Measurements from ENCODE around the gene EML6.

EML6 gene

DNA sequence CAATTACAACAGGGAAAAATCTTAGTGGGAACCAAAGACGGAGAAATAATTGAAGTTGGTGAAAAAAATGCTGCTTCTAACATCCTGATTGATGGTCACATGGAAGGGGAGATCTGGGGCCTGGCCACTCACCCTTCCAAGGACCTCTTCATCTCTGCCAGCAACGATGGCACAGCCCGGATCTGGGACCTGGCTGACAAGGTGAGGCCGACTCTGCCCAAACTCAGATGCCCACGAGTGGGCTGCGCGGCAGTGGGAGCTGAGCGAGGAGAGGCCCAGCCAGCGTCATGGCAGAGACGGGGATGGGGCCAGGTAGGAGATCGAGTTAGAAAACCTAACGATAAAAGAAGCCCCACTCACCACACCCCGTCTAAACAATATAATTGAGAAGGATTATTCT lies 239.0 kb downstream of the EML6 start:
- TF ChIP-seq, protein P1, sequence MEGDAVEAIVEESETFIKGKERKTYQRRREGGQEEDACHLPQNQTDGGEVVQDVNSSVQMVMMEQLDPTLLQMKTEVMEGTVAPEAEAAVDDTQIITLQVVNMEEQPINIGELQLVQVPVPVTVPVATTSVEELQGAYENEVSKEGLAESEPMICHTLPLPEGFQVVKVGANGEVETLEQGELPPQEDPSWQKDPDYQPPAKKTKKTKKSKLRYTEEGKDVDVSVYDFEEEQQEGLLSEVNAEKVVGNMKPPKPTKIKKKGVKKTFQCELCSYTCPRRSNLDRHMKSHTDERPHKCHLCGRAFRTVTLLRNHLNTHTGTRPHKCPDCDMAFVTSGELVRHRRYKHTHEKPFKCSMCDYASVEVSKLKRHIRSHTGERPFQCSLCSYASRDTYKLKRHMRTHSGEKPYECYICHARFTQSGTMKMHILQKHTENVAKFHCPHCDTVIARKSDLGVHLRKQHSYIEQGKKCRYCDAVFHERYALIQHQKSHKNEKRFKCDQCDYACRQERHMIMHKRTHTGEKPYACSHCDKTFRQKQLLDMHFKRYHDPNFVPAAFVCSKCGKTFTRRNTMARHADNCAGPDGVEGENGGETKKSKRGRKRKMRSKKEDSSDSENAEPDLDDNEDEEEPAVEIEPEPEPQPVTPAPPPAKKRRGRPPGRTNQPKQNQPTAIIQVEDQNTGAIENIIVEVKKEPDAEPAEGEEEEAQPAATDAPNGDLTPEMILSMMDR (IDR thresholded peaks at IDR 0.05; ENCODE audit: low read depth, low read length) = no peak
- H3K4me3 ChIP-seq (ENCODE audit: low read depth, low read length) = no peak overlapping the region
- in situ Hi-C loops (cut with HindIII; ENCODE audit: low sequenced_read_pairs) = no loop called here
- no peak for DNase-seq (ENCODE audit: low read depth, low spot score)

DNA sequence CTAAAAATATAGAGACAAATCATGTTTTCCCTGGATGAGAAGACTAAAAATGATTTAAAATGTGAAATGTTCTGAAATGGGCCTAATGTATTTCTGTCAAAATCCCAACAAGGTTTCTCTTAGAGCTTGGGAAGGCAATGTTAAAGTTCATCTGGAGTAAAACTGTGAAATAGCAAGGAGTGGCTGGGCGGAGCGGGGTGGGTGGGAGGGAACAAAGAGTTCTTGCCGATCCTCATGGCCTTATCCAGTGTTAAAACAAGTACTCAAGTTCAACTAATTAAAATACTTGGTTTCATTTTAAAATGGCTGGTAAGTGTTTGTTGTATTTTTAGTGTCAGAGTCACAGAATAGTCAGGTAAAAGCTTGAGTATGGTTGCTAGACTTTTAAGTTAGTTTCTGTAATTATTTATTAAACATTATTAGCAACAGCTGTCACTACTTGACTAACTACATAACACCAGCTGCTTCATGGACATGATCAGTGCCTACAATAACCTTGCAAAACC lies 239.5 kb downstream of the EML6 start:
- no peak for DNase-seq (ENCODE audit: low read depth, low spot score)
- no peak overlapping the region for H3K4me3 ChIP-seq (ENCODE audit: low read depth, low read length)
- in situ Hi-C loops (cut with HindIII; ENCODE audit: low sequenced_read_pairs) = no loop called here
- TF ChIP-seq, protein P1 (IDR thresholded peaks at IDR 0.05; ENCODE audit: low read depth, low read length) = no peak

DNA sequence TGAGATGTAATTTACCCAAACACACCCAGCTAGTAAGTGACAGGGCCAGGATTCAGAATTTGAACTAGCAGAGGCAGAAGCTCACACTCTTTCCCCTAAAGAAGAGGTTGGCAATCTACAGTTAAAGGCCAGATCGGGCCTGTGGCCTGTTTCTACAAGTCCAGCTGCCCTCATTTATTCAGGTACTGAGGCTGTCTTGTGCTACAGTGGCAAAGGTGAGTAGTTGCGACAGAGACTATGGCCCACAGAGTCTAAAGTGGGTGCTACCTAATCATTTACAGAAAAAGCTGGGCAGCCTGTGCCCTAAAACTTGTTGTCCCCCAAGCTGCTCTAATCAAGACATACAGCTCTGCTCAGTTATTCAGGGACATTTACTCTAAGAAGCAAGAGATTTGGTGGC lies 240.0 kb downstream of the EML6 start:
- DNase-seq (ENCODE audit: low read depth, low spot score) = no peak
- H3K4me3 ChIP-seq (ENCODE audit: low read depth, low read length) = no peak overlapping the region
- in situ Hi-C loops (cut with HindIII; ENCODE audit: low sequenced_read_pairs) = no loop called here
- TF ChIP-seq, protein P1 (IDR thresholded peaks at IDR 0.05; ENCODE audit: low read depth, low read length) = no peak

DNA sequence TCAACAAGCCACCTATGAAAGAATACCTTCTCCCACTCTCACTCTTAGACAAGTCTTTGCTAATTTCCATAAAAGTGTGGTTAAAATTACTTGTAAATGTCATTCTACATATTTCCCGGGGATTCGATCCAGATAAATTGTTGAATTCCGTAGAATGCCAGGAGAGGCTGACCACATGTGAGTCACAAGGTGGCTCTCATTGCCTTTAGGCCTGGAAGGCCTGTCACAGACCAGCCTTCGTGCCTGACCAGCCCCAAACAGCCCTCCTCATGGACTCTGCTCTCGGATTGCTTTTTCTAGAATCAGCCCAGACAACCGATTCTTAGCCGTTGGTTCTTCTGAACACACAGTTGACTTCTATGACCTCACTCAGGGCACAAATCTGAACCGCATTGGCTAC lies 240.8 kb downstream of the EML6 start:
- H3K4me3 ChIP-seq (ENCODE audit: low read depth, low read length) = no peak overlapping the region
- in situ Hi-C loops (cut with HindIII; ENCODE audit: low sequenced_read_pairs) = no loop called here
- DNase-seq (ENCODE audit: low read depth, low spot score) = peak; percentile 39
- TF ChIP-seq, protein P1 (IDR thresholded peaks at IDR 0.05; ENCODE audit: low read depth, low read length) = no peak

DNA sequence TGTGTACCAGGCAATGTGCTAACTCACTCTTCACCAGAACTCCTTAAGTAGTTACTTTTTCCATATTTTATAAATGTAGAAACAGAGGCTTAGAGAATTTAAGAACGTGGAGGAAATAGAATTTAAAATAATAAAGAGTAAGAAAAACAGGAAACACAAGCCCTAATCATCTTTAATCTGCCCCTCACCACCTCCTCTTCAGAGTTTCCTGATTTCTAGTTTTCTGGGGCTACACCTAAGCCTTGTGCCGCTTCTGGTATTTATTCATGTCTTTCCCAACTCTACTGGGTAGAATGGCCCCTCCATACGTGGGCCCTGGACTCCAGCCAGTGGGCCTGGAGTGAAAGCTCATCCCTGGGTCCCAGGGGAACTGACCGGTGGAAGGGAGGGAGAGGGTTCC lies 241.4 kb downstream of the EML6 start:
- in situ Hi-C loops (cut with HindIII; ENCODE audit: low sequenced_read_pairs) = no loop called here
- H3K4me3 ChIP-seq (ENCODE audit: low read depth, low read length) = no peak overlapping the region
- no peak for DNase-seq (ENCODE audit: low read depth, low spot score)

DNA sequence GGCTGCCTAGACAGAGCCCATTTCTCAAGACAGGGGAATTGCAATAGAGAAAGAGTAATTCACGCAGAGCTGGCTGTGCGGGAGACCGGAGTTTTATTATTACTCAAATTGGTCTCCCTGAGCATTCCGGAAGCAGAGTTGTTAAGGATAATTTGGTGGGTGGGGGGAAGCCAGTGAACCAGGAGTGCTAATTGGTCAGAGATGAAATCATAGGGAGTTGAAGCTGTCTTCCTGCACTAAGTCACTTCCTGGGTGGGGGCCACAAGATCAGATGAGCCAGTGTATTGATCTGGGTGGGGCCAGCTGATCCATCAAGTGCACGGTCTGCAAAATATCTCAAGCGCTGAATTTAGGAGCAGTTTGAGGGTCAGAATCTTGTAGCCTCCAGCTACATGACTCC lies 242.0 kb downstream of the EML6 start:
- TF ChIP-seq, protein P1 (IDR thresholded peaks at IDR 0.05; ENCODE audit: low read depth, low read length) = no peak
- no peak for DNase-seq (ENCODE audit: low read depth, low spot score)
- in situ Hi-C loops (cut with HindIII; ENCODE audit: low sequenced_read_pairs) = no loop called here
- no peak overlapping the region for H3K4me3 ChIP-seq (ENCODE audit: low read depth, low read length)

More for the DNA sequence above, 241.4 kb downstream of the EML6 start:
- TF ChIP-seq, protein P1 (IDR thresholded peaks at IDR 0.05; ENCODE audit: low read depth, low read length) = no peak

All from astrocyte of the spinal cord (primary cell).